DOHH2 (cell line): ENCODE results near the gene YIF1A.

Experiments
- H3F3A ChIP-seq: fragments of 200-600 bp; sonication (generic), shearing (Covaris generic); 2 replicates; pipeline ENCODE4 v1.6.0; 2016; ENCODE audit warnings: antibody characterized with exemption, mild to moderate bottlenecking; ENCODE audit not compliant: control insufficient read depth, insufficient read depth
- H3K27ac ChIP-seq: fragments of 200-600 bp; sonication (generic); 2 replicates; pipeline ENCODE4 v1.5.1; 2014; ENCODE audit warnings: low read depth, mild to moderate bottlenecking, low read length, moderate library complexity
- H3K27me3 ChIP-seq: fragments of 200-600 bp; sonication (generic); 2 replicates; pipeline ENCODE4 v1.6.1; 2014; ENCODE audit warnings: mild to moderate bottlenecking, low read length, mixed read lengths; ENCODE audit not compliant: control insufficient read depth
- H3K36me3 ChIP-seq: fragments of 200-600 bp; sonication (generic); 2 replicates; pipeline ENCODE4 v1.6.1; 2014; ENCODE audit warnings: mild to moderate bottlenecking, low read length, moderate library complexity, mixed read lengths; ENCODE audit not compliant: control insufficient read depth
- H3K4me1 ChIP-seq: fragments of 200-600 bp; sonication (generic); 2 replicates; pipeline ENCODE4 v1.6.1; 2014; ENCODE audit warnings: mild to moderate bottlenecking, low read length, mixed read lengths; ENCODE audit not compliant: control insufficient read depth
- H3K4me2 ChIP-seq: fragments of 200-600 bp; sonication (generic); 2 replicates; pipeline ENCODE4 v1.6.0; 2014; ENCODE audit warnings: mild to moderate bottlenecking, low read length, moderate library complexity
- H3K4me3 ChIP-seq: fragments of 200-600 bp; sonication (generic); 2 replicates; pipeline ENCODE4 v1.5.1; 2014; ENCODE audit warnings: mild to moderate bottlenecking, low read length, mixed read lengths
- H3K79me2 ChIP-seq: fragments of 200-600 bp; sonication (generic); 2 replicates; pipeline ENCODE4 v1.6.1; 2014; ENCODE audit warnings: mild to moderate bottlenecking, low read length, mixed read lengths; ENCODE audit not compliant: control insufficient read depth
- H3K9me2 ChIP-seq: fragments of 200-600 bp; sonication (generic); replicated peaks from 2 replicates; pipeline ENCODE4 v1.6.1; 2014; ENCODE audit warnings: mild to moderate bottlenecking, low read length, mixed read lengths; ENCODE audit not compliant: control insufficient read depth
- H3K9me3 ChIP-seq: fragments of 200-600 bp; sonication (generic); 2 replicates; pipeline ENCODE4 v1.6.1; 2014; ENCODE audit warnings: antibody characterized with exemption, low read length, mixed read lengths; ENCODE audit not compliant: control insufficient read depth, insufficient read depth
- H4K20me1 ChIP-seq: fragments of 200-600 bp; sonication (generic); 2 replicates; pipeline ENCODE4 v1.6.0; 2014; ENCODE audit warnings: low read depth, mild to moderate bottlenecking, antibody characterized with exemption, low read length, moderate library complexity; ENCODE audit not compliant: control insufficient read depth, insufficient read depth
- CTCF ChIP-seq: fragments of 200-600 bp; sonication (generic); IDR thresholded peaks from one replicate; pipeline ENCODE4 v1.5.1; 2014; ENCODE audit warnings: antibody characterized with exemption, mild to moderate bottlenecking, low read depth, low read length; ENCODE audit not compliant: poor library complexity, severe bottlenecking
- EZH2phosphoT487 ChIP-seq: fragments of 200-600 bp; sonication (generic); IDR thresholded peaks from 2 replicates; pipeline ENCODE4 v1.6.1; 2017; ENCODE audit warnings: borderline replicate concordance, mild to moderate bottlenecking, antibody characterized with exemption, low read length, moderate library complexity, mixed read lengths

YIF1A gene

GRCh38 chr11:66237867-66238266, 51.1 kb downstream of the YIF1A start:
- TF ChIP-seq CTCF: no peak
- TF ChIP-seq EZH2phosphoT487: no peak
- Histone ChIP-seq H4K20me1 (no peaks in the 10 kb centered on the region), H3K4me2 (no peak overlapping the region), H3K36me3 (peaks cover 46% of the 10 kb centered on the region), H3F3A (no peaks in the 10 kb centered on the region), H3K27me3 (no peaks in the 10 kb centered on the region), H3K79me2 (no peaks in the 10 kb centered on the region), H3K27ac (no peak overlapping the region), H3K4me1 (no peaks in the 10 kb centered on the region), H3K9me2 (no peaks in the 10 kb centered on the region), H3K9me3 (no peaks in the 10 kb centered on the region), H3K4me3 (no peak overlapping the region)

GRCh38 chr11:66235141-66235540, 53.8 kb downstream of the YIF1A start:
- H3K27me3 ChIP-seq: no peaks in the 10 kb centered on the region
- no peak overlapping the region for H3K27ac ChIP-seq
- no peaks in the 10 kb centered on the region for H3K9me2 ChIP-seq
- H3K36me3 ChIP-seq: peaks cover 44% of the 10 kb centered on the region
- TF ChIP-seq CTCF (no peak), EZH2phosphoT487 (no peak)
- H3K79me2 ChIP-seq: no peaks in the 10 kb centered on the region
- H3K4me2 ChIP-seq: no peak overlapping the region
- H3F3A ChIP-seq: no peaks in the 10 kb centered on the region
- H4K20me1 ChIP-seq: no peaks in the 10 kb centered on the region
- no peaks in the 10 kb centered on the region for H3K4me1 ChIP-seq
- no peaks in the 10 kb centered on the region for H3K9me3 ChIP-seq
- no peak overlapping the region for H3K4me3 ChIP-seq
